Measurements from ENCODE around the gene JAKMIP2. TPM values are rescaled to one million over a fixed set of nuclear protein-coding genes. Genes with fewer than 3 reads are reported as not detected.

The JAKMIP2 gene
- total and polyA plus RNA-seq, 2 donors (not counting 1 experiment from before 2014, with no cell fraction given) = 1.3 to 6.5 TPM

- Histone ChIP-seq H3K27ac (ENCODE audit: insufficient read depth, low read length) (no peak overlapping the region), H3K4me1 (ENCODE audit: control insufficient read depth, extremely low read depth, insufficient read depth, low read length) (no peaks in the 10 kb centered on the region), H4K20me1 (ENCODE audit: control insufficient read depth, extremely low read depth, insufficient read depth, low read length) (no peaks in the 10 kb centered on the region), H3K36me3 (ENCODE audit: control insufficient read depth, insufficient read depth, low read length) (no peaks in the 10 kb centered on the region), H2AFZ (ENCODE audit: low read length) (no peak overlapping the region), H3K4me2 (ENCODE audit: extremely low read depth, insufficient read depth, low read length) (no peak overlapping the region), H3K27me3 (ENCODE audit: control insufficient read depth, insufficient read depth, low read length) (peaks cover 2% of the 10 kb centered on the region), H3K9ac (ENCODE audit: insufficient read depth, low read length) (no peak overlapping the region), H3K4me3 (replicated peaks in 1 of 4; ENCODE audit: control extremely low read depth in 1 of 4, insufficient read depth in 1 of 4, low read depth in 3 of 4, low read length in 4 of 4) (no peak overlapping the region), H3K79me2 (ENCODE audit: control insufficient read depth, insufficient read depth, low read length) (no peaks in the 10 kb centered on the region), H3K9me3 (ENCODE audit: control insufficient read depth, insufficient read depth, low read depth, low read length) (no peaks in the 10 kb centered on the region)
- no peak for DNase-seq (ENCODE audit: low read depth in 2 of 2)
- no peak for TF ChIP-seq EZH2 (IDR thresholded peaks at IDR 0.05; ENCODE audit: low read length, missing control alignments)
- no peak for TF ChIP-seq CTCF (conservative IDR thresholded peaks at IDR 0.05 in 1 of 2, IDR thresholded peaks at IDR 0.05 in 1 of 2; ENCODE audit: low read depth in 1 of 2, low read length in 2 of 2)
Measured at GRCh38 chr5:147561435-147561834, 221.1 kb downstream of the JAKMIP2 start.

GRCh38 chr5:147560718-147561331 lies 221.7 kb downstream of the JAKMIP2 start:
- peaks cover 2% of the 10 kb centered on the region for H3K27me3 ChIP-seq (ENCODE audit: control insufficient read depth, insufficient read depth, low read length)
- H3K79me2 ChIP-seq (ENCODE audit: control insufficient read depth, insufficient read depth, low read length) = no peaks in the 10 kb centered on the region
- no peaks in the 10 kb centered on the region for H3K4me1 ChIP-seq (ENCODE audit: control insufficient read depth, extremely low read depth, insufficient read depth, low read length)
- H3K4me2 ChIP-seq (ENCODE audit: extremely low read depth, insufficient read depth, low read length) = no peak overlapping the region
- H3K27ac ChIP-seq (ENCODE audit: insufficient read depth, low read length) = no peak overlapping the region
- no peak for TF ChIP-seq EZH2 (IDR thresholded peaks at IDR 0.05; ENCODE audit: low read length, missing control alignments)
- no peak for TF ChIP-seq CTCF (conservative IDR thresholded peaks at IDR 0.05 in 1 of 2, IDR thresholded peaks at IDR 0.05 in 1 of 2; ENCODE audit: low read depth in 1 of 2, low read length in 2 of 2)
- no peaks in the 10 kb centered on the region for H3K9me3 ChIP-seq (ENCODE audit: control insufficient read depth, insufficient read depth, low read depth, low read length)
- H3K36me3 ChIP-seq (ENCODE audit: control insufficient read depth, insufficient read depth, low read length) = no peaks in the 10 kb centered on the region
- no peak overlapping the region for H3K9ac ChIP-seq (ENCODE audit: insufficient read depth, low read length)
- no peak overlapping the region for H2AFZ ChIP-seq (ENCODE audit: low read length)
- no peak overlapping the region for H3K4me3 ChIP-seq (replicated peaks in 1 of 4; ENCODE audit: control extremely low read depth in 1 of 4, insufficient read depth in 1 of 4, low read depth in 3 of 4, low read length in 4 of 4)
- no peaks in the 10 kb centered on the region for H4K20me1 ChIP-seq (ENCODE audit: control insufficient read depth, extremely low read depth, insufficient read depth, low read length)
- DNase-seq (ENCODE audit: low read depth in 2 of 2) = peak in 1 of 2 donors; percentile 32

GRCh38 chr5:147559749-147560148 lies 222.8 kb downstream of the JAKMIP2 start:
- no peaks in the 10 kb centered on the region for H3K36me3 ChIP-seq (ENCODE audit: control insufficient read depth, insufficient read depth, low read length)
- H3K4me2 ChIP-seq (ENCODE audit: extremely low read depth, insufficient read depth, low read length) = no peak overlapping the region
- DNase-seq (ENCODE audit: low read depth in 2 of 2) = peak; percentile 23 to 63
- TF ChIP-seq CTCF (conservative IDR thresholded peaks at IDR 0.05 in 1 of 2, IDR thresholded peaks at IDR 0.05 in 1 of 2; ENCODE audit: low read depth in 1 of 2, low read length in 2 of 2) (peak in 1 of 2 donors; percentile 25), EZH2 (IDR thresholded peaks at IDR 0.05; ENCODE audit: low read length, missing control alignments) (no peak)
- H3K27ac ChIP-seq (ENCODE audit: insufficient read depth, low read length) = no peak overlapping the region
- peaks cover 2% of the 10 kb centered on the region for H3K27me3 ChIP-seq (ENCODE audit: control insufficient read depth, insufficient read depth, low read length)
- no peak overlapping the region for H3K4me3 ChIP-seq (replicated peaks in 1 of 4; ENCODE audit: control extremely low read depth in 1 of 4, insufficient read depth in 1 of 4, low read depth in 3 of 4, low read length in 4 of 4)
- no peaks in the 10 kb centered on the region for H3K79me2 ChIP-seq (ENCODE audit: control insufficient read depth, insufficient read depth, low read length)
- H3K9ac ChIP-seq (ENCODE audit: insufficient read depth, low read length) = no peak overlapping the region
- H2AFZ ChIP-seq (ENCODE audit: low read length) = no peak overlapping the region
- H4K20me1 ChIP-seq (ENCODE audit: control insufficient read depth, extremely low read depth, insufficient read depth, low read length) = no peaks in the 10 kb centered on the region
- no peaks in the 10 kb centered on the region for H3K9me3 ChIP-seq (ENCODE audit: control insufficient read depth, insufficient read depth, low read depth, low read length)
- peaks cover 2% of the 10 kb centered on the region for H3K4me1 ChIP-seq (ENCODE audit: control insufficient read depth, extremely low read depth, insufficient read depth, low read length)
